ENCODE measurements around the gene ARHGAP15.

ARHGAP15 gene

DNA sequence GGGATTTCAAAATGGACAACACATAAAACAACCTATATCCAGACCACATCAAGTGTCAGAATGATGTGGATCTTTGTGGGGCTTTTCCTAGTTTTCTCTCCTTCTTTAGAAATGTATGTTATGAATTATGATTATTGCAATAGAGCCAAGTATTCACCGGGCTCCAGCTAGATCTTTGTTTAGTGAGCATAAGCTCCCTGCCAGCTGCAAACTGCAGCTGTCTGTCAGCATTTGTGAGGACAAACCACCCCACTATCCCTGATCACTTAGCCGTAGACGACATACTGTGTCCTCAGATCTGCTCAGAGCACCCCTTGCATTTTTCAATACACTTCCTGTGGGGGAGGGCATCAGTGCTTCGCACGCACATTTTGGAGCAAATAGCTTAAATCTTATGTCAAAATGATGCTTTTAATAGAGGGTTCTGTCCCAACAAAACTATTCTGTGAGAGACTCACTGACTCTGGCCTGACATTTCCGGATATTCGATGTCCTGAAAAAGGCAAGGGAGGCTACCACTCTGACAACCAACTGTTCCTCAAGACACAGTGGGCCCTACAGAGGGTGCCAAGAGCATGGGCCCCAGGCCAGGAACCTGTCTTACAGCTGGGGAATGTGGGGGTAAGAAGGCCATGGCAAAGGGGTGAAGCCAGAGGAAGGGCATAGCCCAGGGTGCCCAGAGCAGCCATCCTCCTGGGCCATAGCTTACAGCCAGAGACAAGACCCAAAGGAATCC lies 346.0 kb downstream of the ARHGAP15 start:
- in situ Hi-C loops (cut with MboI; ENCODE audit: low sequenced_read_pairs), result no loop called here

DNA sequence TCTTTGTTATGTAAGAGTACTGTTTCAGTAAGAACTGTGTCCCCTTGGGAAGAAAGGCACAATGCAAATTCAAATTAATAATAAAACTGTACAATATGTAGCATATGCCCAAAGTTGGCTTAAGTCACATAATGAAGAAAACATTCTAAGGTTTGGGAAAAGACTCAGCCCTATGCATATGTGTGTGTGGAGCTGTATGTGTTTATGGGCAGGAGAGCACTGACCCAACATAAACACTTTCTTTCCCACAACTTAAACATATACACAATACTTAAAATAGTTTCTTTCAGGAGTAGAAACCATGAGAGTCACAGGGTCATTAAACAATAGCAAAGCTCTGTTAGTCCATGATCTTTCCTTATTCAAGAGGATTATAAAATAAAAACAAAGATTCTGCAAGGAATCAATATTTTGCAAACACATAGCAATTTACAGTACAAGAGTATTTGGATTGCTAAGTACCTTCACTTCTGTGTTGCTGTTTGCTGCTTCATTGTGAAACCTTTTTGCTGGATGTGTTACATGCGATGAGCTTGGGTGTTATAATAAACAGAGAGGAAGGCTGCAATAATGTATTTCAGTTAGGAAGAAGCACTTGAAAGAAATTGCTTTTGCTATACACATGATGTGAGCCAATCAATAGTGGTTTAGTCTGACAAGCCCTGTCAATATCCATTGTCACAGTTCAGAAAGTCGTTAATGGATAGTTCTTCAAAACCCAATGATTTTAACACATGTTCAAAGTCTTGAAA lies 347.3 kb downstream of the ARHGAP15 start:
- in situ Hi-C loops (cut with MboI; ENCODE audit: low sequenced_read_pairs), result no loop called here

DNA sequence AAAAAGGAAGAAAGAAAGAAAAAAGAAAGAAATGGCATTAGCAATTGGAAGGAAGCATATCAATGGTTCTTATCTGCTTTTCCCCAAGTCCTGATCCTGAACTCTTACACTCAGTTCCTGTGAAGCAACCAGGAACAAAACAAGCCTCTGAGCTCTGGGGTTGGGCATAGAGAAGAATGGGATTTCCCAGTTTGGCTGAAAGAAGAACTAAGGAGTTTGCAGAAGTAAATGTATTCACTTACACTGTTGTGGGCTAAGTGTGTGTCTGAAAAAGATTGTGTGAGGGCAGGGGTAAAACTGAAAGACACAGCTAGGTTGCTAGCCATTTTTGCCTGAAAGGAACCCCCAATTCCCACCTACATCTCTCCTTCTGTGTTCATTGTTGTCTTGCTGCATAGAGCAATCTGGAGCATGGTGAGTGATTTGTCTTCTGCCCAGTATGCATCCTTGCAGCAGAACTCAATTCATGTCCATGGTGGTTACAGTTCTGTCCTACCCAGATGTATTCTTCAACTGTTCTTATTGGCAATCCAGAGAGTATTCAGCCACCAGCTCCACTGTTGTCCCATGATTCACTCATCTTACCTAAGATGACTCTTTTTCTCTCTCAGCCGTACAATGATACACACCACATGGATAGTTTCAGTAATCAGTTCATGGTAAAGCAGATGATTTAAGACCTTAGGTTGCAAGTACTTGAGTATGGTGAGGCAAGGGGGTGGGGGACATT lies 348.7 kb downstream of the ARHGAP15 start:
- in situ Hi-C loops (cut with MboI; ENCODE audit: low sequenced_read_pairs), result no loop called here

DNA sequence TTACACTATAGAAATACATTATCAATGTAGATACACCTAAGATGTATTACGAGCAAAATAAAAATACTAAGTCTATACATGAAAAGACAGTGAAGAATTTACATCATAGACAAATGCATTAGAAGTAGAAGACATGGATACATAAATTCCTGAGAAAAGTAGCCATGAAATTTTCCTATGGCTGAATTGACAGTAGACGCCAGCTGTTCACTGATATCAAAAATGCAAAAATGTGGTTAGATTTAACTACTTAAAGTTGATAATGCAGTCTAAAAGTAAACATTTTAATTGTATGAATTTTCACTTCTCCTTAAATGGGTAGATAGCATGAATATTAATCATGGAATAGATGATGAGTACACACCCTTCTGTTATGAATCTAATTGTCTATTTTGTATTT lies 350.9 kb downstream of the ARHGAP15 start:
- in situ Hi-C loops (cut with MboI; ENCODE audit: low sequenced_read_pairs), result no loop called here

DNA sequence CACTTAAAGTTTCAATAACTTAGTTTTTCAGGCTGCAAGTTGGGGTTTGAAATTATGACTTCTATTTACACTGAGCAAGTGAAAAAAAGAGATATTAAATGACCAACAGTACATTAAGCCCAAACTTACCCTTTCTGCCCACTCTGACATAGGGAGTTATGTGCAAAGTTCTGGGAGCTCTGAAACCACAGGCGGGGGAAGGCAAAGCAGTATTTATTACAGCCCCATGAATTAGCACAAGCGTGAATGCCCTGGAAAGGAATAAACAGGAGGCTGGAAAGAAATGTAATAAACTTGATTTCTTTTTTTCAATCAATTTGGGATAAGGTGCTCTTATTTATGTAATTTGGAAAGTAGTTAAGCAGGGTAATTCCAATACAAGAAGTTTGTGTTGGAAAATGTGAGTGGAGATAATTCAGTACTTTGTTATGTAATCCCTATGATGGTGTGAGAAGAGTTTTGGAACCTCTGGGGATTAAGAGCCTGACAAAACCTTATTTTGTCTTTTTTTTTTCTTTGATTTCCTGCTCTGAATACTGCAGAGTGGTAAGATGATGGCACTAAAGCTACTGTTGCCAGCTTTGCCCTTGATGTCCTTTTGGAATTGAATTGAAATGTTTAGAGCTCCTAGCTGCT lies 351.5 kb downstream of the ARHGAP15 start:
- in situ Hi-C loops (cut with MboI; ENCODE audit: low sequenced_read_pairs), result no loop called here

DNA sequence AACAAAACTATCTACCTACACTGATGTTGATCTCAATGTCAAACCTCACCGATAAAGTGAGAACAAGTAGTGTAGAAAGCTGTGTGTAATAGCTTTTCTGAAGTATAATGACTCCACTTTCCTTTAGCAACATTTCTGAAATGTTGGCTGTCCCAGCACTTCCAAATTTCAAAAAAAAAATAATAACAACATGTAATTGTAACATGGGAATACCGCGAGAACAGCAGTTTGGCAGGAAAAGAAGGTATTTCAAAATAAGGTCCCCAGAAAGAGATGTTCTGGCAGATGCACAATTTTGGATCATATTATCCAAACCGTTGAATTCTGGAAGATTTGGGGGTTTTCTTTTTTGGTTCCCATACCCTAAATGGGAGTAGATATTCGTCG lies 352.0 kb downstream of the ARHGAP15 start:
- in situ Hi-C loops (cut with MboI; ENCODE audit: low sequenced_read_pairs), result no loop called here

DNA sequence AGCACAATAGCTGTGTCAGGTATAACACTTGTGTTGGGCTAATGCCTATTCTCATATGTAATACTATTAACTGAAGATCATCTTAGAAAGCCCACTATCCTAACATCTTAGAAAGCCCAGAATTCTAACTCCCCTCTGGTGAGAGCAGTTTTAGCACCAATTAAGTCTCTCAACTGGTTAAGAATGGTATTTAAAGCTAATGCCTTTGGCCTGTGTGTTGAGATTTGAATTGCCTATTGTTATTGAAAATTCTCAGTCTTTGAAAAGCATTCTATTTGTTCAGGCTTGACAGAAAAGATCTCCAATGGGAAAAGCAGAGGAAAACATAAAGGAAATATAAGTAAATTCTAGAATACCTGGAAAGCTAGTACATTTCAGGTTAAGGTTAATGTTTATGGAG lies 352.5 kb downstream of the ARHGAP15 start:
- in situ Hi-C loops (cut with MboI; ENCODE audit: low sequenced_read_pairs), result no loop called here

DNA sequence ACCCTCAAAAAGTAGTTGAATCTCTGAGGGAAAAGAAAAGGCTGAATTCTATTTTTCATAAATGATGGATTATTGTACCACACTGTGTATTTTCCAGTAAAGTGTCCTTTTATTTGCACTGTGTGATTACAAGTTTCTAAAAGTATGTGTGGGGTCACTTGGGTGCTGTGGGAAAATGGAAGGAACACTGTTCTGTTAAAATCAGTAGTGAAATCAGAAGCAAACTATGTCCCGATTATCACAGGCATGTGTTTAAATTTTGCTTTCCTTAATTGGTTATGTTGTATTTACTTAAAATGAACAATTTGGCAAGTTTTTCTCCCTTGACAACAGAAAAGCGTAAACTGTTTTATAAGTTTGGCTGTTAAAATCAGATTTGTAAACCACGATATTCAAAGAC lies 353.1 kb downstream of the ARHGAP15 start:
- in situ Hi-C loops (cut with MboI; ENCODE audit: low sequenced_read_pairs), result no loop called here

DNA sequence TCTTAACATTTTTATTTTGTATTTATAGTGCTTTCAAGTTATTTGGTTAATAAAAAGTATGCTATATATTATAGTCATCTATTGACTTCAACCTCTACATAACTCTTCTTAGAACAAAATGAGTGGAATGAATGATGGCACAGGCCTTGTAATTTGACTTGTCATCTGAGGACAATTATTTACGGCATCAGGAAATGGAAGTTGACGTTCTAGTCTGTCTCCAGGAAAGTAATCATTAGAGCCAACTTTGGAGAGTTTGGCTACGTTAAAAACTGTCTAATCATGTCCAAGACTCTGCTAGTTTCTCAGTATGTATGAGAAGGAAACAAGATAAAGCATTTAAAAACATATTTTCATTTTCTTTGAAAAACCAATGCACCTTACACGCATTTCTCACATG lies 353.6 kb downstream of the ARHGAP15 start:
- in situ Hi-C loops (cut with MboI; ENCODE audit: low sequenced_read_pairs), result no loop called here

DNA sequence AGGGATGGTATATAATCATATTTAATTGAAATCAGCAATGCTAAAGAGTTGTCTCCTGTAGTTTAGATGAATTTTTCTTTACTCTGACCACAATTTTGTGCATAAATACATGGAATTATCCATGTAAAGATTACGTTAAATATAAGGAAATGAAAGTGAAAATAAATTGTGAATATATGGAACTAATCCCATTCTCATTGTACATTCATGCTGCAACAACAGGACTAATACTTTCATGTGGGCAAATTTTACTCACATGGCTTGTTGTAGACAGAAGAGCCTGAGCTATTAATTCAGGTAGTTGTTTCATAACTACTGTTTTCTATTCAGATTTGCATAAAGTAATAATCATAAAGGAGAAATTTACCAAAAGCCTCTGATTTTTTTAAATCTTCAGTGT lies 357.8 kb downstream of the ARHGAP15 start:
- in situ Hi-C loops (cut with MboI; ENCODE audit: low sequenced_read_pairs), result no loop called here

DNA sequence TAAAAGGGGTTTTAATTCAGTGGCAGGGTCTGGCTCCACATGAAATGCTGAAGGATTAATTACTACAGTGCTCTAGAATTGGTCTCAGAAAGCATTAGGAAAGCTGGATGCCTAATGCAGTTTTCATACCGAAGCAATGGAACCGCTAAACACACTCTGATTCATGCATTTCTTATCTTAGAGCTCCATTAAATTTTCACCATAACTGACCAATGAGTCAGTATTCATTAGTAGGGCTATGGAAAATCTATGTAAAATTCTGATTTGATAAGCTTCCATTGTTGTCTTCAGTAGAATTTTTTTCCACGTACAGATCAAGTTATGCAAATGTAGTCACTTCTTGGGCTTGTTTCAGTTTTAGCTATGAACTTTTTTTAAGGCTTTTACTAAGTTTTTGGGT lies 359.9 kb downstream of the ARHGAP15 start:
- in situ Hi-C loops (cut with MboI; ENCODE audit: low sequenced_read_pairs), result no loop called here

DNA sequence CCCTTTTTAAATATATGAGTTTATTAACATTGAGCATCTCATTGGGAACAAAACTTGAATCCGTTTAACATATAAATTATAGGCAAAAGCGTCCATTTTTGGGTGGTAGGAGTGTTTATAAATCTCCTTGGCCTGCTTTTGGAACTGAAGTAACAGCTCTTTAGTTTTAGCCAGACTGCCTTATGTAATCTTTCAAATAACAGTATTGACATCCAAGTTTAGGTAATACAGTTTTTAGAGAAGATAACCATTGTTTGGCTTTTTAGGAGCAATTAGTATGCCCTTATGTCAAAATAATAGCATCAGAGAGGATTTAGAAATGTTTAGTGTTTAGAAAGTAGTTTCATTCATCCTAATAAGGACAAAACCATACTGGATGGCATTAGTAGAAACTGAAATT lies 361.9 kb downstream of the ARHGAP15 start:
- in situ Hi-C loops (cut with MboI; ENCODE audit: low sequenced_read_pairs), result no loop called here

DNA sequence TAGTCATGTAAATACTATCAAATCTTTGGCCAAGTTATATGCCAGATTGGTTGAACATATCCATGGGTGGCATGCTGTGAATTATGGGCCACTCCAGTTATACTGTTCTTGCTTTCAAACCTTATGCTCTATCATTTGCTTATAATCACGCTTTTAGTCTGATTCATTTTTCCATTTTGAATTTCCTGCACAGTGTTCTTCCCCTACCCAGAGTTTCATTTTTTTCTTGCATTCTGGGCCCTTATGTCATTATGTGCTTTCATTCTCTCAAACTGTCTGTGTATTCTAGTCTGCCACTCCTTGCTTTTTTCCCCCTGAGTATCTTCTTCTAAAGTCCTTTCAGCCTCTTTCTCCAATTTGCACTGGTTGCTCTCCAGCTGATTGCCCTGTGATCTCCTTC lies 364.1 kb downstream of the ARHGAP15 start:
- in situ Hi-C loops (cut with MboI; ENCODE audit: low sequenced_read_pairs), result no loop called here

DNA sequence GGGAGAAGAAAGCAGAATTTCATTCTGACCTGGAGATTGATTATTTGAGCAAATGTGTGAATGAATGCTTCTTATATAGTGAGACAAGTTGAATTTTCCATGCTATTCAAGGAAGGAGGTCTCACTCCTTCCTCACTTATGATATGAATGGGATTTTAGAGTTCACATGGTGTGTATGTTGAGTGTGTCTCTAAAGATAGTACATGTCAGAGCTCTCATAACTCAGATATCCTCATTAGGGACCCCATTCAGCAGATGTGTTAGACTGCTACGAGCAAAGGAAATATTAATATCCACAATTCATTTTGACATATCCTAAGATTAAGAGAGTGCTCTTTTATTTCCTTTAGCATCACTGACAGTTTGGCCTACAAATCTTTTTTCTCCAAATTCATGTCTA lies 368.5 kb downstream of the ARHGAP15 start:
- in situ Hi-C loops (cut with MboI; ENCODE audit: low sequenced_read_pairs), result no loop called here

DNA sequence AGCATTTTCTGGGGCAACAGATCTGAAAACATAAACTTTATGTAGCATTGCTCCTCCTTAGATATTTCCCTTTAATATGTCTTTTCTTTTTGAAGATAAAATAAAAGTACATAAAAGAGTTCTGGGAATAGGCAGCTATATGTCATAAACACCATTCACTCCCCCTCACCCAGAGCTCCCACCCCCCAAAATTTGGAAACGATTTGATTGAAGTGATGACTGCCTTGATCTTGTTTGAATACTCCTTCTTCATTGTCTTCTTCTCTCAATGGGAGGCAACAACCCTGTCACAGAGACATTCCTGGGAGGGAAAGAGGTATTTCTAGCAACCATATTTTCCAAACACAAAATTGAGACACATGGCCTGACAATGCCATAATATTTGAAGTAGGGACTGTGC lies 369.3 kb downstream of the ARHGAP15 start:
- in situ Hi-C loops (cut with MboI; ENCODE audit: low sequenced_read_pairs), result no loop called here

DNA sequence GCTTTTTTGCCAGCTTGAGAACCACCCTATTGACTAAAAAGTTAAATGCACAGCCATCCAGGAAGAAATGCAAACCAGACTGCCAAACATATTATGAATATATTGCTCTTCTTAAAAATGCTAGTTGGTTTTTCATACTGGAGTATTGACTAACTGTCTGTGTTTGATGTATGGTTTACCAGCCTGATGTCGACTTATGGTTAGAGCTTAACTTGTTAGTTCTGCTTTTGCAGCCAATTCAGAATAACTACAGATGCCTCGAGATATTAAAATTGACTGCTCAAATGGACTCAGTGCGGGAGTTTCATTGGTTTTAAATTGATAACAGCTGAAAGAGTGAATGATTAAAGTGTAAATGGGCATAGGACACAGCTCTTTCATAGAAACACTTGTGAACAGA lies 369.8 kb downstream of the ARHGAP15 start:
- in situ Hi-C loops (cut with MboI; ENCODE audit: low sequenced_read_pairs), result no loop called here

DNA sequence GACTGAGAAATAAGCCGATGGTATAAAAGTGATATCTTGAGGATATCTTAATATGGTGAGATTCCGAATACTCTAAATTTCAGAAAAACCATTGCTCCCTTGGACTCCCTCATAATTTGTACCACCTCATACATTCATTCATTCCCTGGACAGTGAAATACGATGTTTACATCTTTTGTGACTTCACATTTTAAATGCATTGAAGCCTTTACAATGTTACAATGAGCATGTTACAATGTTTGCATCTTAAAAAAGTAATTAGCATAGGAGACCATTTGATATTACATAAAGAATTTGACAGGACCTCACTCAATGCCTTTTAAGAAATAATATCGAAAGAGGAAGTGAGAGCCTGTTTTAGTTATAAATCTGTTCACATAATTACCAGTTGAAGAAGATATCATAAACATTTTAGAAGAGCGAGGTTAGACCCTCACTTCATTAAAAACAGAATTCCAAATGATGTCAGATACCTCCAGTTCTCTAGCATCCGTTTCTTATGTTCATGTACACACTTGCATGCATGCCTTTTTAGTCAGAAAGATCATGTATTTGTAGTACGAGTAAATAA lies 372.0 kb downstream of the ARHGAP15 start:
- in situ Hi-C loops (cut with MboI; ENCODE audit: low sequenced_read_pairs), result no loop called here

DNA sequence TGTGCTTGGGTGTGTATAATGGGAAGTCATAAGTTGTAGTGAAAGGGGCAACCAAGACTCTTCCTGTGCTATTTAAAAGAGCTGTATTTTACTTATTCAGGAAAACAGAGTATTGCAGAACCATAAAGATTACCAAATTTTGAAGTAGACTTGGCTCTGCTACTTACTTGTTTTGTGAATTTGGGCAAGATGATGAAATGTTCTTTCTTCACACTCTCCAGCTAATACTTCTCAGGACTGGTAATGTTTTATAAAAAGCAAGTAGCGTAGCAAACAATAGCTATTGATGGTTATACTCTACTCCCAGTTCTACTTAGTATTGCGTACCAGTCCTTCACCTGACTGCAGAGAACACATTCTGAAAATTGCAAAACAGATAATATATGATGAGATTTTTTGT lies 374.1 kb downstream of the ARHGAP15 start:
- in situ Hi-C loops (cut with MboI; ENCODE audit: low sequenced_read_pairs), result no loop called here

DNA sequence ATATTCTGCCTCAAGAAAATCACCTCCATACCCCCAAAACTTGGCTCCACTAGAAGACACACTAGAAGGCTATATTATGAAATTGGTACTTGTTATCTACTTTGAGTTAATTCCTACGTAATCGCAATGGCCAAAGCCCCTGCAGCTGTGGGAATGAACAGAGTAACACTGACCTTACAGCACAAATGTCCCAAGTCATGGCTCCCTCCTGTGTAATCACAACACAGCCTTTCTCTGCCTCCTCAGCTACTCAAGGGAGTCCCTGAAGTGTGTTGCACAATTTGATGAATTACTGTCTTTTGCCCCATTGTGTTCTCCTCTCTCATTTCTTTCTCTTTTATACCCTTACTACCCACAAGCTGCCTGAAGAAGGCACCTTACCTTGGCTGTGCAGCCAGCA lies 375.2 kb downstream of the ARHGAP15 start:
- in situ Hi-C loops (cut with MboI; ENCODE audit: low sequenced_read_pairs), result no loop called here

DNA sequence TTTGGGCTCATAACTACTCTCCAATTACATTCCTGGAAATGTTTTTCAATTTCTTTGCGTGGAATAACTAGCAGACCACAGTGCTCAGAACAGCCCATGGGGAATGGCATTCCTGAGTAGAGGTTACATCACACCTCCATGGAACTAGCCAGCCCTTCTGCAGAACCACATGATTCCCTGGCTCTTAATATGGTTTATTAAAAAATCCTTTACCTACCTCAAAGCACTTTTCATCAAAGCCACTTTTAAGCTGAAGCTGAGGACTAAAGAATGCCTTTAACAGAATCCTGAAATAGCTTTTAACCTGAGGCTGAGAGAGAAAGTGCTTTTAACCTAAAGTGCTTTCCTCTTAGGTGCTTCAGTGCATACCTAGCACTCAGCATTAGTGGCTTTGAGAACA lies 376.3 kb downstream of the ARHGAP15 start:
- in situ Hi-C loops (cut with MboI; ENCODE audit: low sequenced_read_pairs), result no loop called here

DNA sequence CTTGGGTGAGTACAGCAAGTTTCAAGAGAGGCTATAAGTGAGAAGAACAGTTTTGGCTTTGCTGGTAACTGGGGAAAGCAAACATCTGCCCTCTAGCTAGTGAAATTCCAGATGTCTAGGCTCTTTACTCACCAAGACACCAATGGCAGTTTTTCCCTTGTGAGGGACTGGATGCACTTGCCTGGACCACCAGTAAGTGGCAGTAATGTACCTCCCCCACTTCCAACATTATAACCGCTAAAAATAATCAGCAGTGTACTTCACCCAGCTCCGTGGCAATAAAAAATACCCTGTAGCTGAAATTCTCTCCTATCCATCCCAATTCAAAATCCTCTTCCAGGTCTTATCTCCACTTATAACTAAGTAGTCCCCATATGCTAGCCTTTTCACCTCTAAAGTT lies 383.9 kb downstream of the ARHGAP15 start:
- in situ Hi-C loops (cut with MboI; ENCODE audit: low sequenced_read_pairs), result no loop called here
